Amygdala (tissue), 56 donors: ENCODE data around the gene EML1.

ENCODE experiments used
- DNase-seq, 56 donors: peaks; one replicate each; lab custom pipeline; 2025; lab: John Stamatoyannopoulos, UW

Gene EML1

GRCh38 chr14:99773521-99774497 is 19.4 kb upstream of the EML1 start:
- DNase-seq = no peak

DNA sequence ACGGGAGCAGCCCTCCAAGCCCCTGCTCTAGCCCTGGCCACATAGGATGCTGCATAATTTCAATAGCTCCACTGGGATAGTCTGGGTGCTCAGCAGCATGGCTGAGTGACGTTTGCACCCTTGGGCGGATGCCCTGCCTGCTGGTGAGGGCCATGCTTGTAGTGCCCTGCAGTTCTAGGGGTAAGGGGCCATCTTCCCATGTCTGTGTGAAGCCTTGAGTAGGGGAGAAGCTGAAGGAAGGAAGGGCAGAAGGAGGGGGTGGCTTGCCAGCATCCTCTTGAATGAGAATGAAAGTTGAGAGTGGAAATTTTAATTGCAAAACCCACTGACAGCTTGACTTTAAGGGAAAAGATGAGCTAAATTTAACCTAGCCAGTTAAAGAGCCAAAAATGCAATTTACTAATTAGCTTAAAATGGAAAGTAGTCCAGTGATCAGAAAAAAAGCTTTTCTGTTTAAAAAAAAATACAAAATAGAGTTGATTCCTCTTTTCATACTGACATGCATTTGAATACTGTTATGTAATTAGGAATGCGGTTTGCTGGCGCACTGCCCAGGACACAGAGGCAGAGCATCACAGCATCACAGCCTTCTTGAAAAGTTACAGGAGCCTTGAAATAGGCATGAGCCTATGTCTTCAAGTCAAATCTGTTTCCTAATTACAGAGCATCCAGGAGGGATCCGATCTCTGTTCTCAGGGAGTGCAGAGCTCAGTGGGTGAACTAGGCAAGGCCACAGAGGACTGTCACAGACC is 18.5 kb upstream of the EML1 start:
- peak in 31 of 56 donors; percentile 9 to 81 (median 37) for DNase-seq

- no peak for DNase-seq
These were observed 17.9 kb upstream of the EML1 start for GRCh38 chr14:99775351-99775750.

DNA sequence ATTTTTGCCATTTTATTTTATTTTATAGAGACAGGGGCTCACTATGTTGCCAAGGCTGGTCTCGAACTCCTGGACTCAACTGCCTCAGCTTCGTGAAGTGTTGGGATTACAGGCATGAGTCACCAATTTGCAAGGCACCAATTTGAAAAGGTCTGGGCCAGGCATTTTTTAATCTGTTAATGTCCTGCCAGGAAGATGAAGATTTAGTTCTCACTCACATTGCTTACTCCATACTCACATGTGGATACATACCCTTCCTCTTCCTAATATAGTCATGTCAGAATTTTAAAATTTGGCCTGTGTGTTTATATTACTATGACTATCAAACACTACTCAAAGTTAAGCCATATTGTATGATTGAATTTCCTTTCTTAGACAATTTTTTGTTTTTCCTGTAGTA is 15.3 kb upstream of the EML1 start:
- no peak for DNase-seq

DNA sequence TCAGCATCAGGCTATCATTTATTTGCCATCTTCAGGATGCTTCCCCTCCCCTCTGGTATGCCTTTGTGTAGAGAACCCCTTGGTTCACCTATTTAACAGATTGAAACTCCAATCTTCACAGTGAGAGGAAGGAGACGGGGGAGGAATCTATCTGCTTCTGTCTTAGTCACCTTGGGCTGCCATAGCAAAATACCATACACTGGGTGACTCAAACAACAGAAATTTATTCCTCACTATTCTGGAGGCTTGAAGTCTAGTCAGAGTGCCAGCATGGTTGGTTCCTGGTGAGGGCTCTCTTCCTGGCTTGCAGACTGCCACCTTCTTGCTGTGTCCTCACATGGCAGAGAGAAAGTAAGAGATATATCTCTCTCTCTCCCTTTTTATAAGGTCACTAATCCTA is 13.5 kb upstream of the EML1 start:
- DNase-seq = no peak

DNA sequence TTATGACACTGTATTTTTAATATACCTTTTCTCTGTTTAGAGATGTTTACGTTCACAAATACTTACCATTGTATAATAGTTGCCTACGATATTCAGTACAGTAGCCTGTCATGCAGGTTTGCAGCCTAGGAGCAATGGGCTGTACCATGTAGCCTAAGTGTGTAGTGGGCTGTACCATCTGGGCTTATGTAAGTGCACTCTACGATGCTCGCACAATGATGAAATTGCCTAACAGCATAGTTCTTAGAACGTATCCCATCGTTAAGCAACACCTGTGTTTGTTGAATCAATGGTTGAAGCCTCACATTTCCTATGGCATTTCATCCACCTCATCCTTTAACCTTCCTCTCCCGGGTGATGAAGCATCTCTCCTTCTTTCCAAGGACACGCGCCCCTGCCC is 12.5 kb upstream of the EML1 start:
- DNase-seq = no peak

- no peak for DNase-seq
These were observed 12.1 kb upstream of the EML1 start for GRCh38 chr14:99781091-99781490.

DNA sequence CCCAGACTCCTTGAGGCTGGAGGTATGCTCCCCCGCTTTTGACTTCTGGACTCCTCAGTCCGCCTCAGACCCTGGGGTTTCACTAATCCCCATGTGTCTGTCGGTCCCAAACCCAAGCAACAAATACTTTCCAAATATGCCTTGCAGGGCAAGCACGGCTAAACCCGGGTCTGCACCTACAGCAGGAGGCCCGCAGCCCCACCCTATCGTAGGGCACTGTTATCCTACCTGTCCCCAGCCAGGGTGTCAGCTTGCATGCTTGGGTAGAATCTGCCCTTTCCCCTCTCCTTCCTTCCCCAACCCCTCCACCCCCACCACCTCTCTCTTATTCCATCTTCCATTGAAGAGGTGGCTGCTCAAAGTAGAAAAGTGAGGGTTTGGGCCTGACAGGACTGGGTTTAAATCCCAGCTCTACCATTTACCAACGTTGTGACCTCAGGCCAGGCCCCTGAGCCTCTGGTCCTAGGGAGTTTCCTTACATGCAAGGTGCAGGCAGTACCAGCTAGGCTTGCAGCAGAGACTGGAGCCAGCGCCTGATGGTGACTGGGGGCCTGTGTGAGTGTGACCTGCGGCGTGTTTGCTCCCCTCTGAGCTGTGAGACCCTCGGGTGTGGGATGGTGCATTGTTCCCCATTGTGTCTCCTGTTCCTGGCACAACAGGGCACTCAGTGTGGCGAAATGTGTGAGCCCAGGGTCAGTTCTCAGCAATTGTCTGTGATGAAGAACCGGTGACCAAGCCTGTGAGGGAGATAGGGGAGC is 11.2 kb upstream of the EML1 start:
- DNase-seq = no peak

- DNase-seq = no peak
These were observed 8.7 kb upstream of the EML1 start for GRCh38 chr14:99784508-99784907.

- no peak for DNase-seq
These were observed 7.8 kb upstream of the EML1 start for GRCh38 chr14:99785426-99785825.

- DNase-seq = no peak
These were observed 6.7 kb upstream of the EML1 start for GRCh38 chr14:99786511-99786989.

GRCh38 chr14:99788713-99789112 is 4.5 kb upstream of the EML1 start:
- no peak for DNase-seq

DNA sequence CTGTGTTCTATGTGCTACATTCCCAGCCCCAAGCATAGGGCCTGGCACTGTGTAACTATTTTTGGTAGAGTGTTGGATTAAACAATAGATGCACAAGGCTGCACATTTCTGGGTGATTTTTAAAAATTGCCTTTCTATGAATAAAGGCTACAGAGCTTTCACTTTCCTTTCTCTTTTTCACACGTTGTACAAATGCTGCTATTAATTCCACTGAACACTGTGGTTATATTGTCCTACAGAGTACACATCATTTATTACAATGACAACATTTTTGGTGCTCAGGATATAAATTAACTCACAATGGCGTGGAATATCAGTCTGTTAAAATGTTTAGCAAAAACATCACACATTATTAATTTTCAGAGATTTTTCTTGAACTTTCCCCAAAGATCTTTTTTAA is 3.6 kb upstream of the EML1 start:
- DNase-seq = no peak

GRCh38 chr14:99790201-99790977 is 2.8 kb upstream of the EML1 start:
- no peak for DNase-seq

DNA sequence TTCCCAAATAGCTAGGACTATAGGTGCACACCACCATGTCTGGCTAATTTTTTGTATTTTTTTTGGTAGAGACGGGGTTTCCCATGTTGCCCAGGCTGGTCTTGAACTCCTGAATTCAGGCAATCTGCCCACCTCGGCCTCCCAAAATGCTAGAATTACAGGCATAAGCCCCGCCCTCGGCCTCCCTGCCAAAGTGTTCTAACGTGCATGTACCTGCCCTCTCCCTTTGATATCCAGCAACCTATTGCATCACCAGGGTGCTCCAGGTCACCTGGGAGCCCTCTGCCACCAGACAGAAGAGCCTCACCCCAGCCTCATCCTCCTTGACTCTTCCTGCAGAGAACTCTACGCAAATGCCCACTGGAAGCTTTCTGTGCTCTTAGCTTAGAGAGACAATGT is 2.2 kb upstream of the EML1 start:
- no peak for DNase-seq

GRCh38 chr14:99791476-99792209 is 1.6 kb upstream of the EML1 start:
- DNase-seq = no peak

GRCh38 chr14:99792210-99792535 is 1.0 kb upstream of the EML1 start:
- DNase-seq = no peak

DNA sequence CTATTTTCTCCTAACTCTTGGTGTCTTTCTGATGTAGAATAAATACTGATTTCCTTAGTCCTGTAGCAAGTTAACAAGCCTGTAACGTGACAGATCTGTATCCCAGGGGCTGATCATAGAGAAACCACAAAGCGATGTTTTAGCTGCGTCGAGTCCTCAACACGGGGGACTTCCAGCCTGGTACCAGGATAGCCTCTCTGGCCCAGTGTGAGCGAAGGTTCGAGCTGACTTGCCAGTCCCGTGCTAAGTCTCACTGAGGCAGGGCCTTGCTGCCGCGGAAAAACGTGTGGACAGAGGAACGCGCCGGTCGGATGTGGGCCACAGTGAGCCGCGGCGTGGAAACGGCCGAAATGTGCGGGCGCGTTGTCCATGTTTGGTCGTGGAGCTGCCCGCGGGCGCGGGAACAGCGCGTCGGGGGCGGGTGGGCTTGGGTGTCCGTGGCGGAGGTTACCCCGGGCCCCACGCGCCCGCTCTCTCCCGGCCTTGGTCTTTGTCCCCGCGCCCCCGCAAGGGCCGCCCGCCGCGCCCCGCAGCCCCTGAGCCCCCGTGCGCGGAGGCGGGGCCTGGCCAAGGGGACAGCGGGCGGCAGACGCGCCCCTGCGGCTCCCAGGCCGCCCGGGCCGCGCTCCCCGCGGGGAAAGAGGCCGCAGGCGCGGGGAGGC is 531 bp upstream of the EML1 start:
- DNase-seq = peak in 22 of 56 donors; percentile 15 to 65 (median 42)
